Ishikawa (cell line): Measurements from ENCODE around the gene MUC5AC.

Experiments
- CEBPB ChIP-seq: IDR thresholded peaks from 2 replicates; pipeline ENCODE4 v1.6.1; 2012
- CREB1 ChIP-seq: IDR thresholded peaks from 2 replicates; pipeline ENCODE4 v1.6.1; 2012; ENCODE audit warnings: low read depth
- EGR1 ChIP-seq: IDR thresholded peaks from 2 replicates; pipeline ENCODE4 v1.6.1; 2012
- EP300 ChIP-seq: IDR thresholded peaks from 2 replicates; pipeline ENCODE4 v1.6.1; 2012; ENCODE audit warnings: borderline replicate concordance
- FOXM1 ChIP-seq: IDR thresholded peaks from 2 replicates; pipeline ENCODE4 v1.6.1; 2012; ENCODE audit warnings: low read depth, borderline replicate concordance
- NFIC ChIP-seq: IDR thresholded peaks from 2 replicates; pipeline ENCODE4 v1.6.1; 2012
- RAD21 ChIP-seq: IDR thresholded peaks from 2 replicates; pipeline ENCODE4 v1.6.1; 2012; ENCODE audit warnings: low read depth
- TAF1 ChIP-seq: IDR thresholded peaks from 2 replicates; pipeline ENCODE4 v1.6.1; 2012; ENCODE audit warnings: low read depth, mild to moderate bottlenecking
- TCF12 ChIP-seq: IDR thresholded peaks from 2 replicates; pipeline ENCODE4 v1.6.1; 2012; ENCODE audit warnings: low read depth
- TEAD4 ChIP-seq: IDR thresholded peaks from 2 replicates; pipeline ENCODE4 v1.6.1; 2012
- USF1 ChIP-seq: IDR thresholded peaks from 2 replicates; pipeline ENCODE4 v1.6.1; 2012
- YY1 ChIP-seq: IDR thresholded peaks from 2 replicates; pipeline ENCODE4 v1.6.1; 2012; ENCODE audit warnings: low read depth
- ZBTB7A ChIP-seq: IDR thresholded peaks from 2 replicates; pipeline ENCODE4 v1.6.1; 2012; ENCODE audit warnings: low read depth
- TF ChIP-seq, protein P1 (sequence below): IDR thresholded peaks from 2 replicates; pipeline ENCODE4 v1.6.1; 2012
- TF ChIP-seq, protein P2 (sequence below): IDR thresholded peaks from 2 replicates; pipeline ENCODE4 v1.6.1; 2012; ENCODE audit warnings: low read depth, mild to moderate bottlenecking

The MUC5AC gene

DNA sequence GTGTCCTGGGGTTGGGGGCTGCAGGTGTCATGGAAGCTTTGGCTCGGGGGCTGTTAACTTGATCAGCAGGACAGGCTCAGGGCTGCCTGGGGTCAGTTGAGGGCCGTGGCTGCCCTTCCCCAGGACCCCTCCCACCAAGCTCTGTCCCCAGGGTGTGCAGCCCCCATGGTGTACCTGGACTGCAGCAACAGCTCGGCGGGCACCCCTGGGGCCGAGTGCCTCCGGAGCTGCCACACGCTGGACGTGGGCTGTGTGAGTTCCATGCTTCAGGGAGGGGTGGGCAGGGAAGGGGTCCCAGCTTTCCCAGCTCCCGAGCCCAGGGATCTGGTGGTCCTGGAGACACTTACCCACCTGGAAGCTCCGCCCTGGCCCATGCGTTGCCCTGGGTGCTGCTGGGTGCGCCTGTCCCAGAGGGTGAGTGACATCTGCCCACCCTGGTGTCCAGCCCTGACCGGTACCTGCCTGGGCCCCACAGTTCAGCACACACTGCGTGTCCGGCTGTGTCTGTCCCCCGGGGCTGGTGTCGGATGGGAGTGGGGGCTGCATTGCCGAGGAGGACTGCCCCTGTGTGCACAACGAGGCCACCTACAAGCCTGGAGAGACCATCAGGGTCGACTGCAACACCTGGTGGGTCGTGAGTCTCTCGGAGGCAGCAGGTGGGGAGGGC, 76.4 kb downstream of the MUC5AC start:
- TF ChIP-seq TCF12 = no peak
- no peak for TF ChIP-seq CREB1
- TF ChIP-seq YY1 = no peak
- TF ChIP-seq EGR1 = no peak
- TF ChIP-seq NFIC = no peak
- no peak for TF ChIP-seq RAD21
- TF ChIP-seq, protein P1, sequence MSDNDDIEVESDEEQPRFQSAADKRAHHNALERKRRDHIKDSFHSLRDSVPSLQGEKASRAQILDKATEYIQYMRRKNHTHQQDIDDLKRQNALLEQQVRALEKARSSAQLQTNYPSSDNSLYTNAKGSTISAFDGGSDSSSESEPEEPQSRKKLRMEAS = no peak

DNA sequence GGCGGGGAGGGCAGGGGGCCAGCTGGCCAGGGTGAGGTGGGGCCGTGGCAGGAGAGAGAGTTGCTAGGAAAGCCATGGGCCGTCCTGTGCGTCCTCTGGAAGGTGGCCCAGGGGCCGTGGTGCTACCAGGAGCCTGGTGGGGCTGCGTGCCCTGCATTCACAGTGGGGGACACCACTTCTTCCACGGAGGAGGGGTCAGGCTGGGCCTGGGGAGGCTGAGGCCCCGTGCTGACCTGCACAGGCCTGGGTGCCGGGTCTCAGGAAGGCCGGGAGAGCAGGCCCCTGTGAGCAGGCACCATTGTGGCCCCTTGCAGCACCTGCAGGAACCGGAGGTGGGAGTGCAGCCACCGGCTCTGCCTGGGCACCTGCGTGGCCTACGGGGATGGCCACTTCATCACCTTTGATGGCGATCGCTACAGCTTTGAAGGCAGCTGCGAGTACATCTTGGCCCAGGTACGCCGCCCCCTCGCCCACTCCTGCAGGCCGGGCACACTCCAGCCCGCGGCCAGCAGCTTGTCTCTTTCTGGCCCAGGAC, 77.1 kb downstream of the MUC5AC start:
- TF ChIP-seq TCF12 (no peak), USF1 (no peak), TAF1 (no peak)
- TF ChIP-seq, protein P2, sequence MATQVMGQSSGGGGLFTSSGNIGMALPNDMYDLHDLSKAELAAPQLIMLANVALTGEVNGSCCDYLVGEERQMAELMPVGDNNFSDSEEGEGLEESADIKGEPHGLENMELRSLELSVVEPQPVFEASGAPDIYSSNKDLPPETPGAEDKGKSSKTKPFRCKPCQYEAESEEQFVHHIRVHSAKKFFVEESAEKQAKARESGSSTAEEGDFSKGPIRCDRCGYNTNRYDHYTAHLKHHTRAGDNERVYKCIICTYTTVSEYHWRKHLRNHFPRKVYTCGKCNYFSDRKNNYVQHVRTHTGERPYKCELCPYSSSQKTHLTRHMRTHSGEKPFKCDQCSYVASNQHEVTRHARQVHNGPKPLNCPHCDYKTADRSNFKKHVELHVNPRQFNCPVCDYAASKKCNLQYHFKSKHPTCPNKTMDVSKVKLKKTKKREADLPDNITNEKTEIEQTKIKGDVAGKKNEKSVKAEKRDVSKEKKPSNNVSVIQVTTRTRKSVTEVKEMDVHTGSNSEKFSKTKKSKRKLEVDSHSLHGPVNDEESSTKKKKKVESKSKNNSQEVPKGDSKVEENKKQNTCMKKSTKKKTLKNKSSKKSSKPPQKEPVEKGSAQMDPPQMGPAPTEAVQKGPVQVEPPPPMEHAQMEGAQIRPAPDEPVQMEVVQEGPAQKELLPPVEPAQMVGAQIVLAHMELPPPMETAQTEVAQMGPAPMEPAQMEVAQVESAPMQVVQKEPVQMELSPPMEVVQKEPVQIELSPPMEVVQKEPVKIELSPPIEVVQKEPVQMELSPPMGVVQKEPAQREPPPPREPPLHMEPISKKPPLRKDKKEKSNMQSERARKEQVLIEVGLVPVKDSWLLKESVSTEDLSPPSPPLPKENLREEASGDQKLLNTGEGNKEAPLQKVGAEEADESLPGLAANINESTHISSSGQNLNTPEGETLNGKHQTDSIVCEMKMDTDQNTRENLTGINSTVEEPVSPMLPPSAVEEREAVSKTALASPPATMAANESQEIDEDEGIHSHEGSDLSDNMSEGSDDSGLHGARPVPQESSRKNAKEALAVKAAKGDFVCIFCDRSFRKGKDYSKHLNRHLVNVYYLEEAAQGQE = no peak

GRCh38 chr11:1235306-1235900, 77.7 kb downstream of the MUC5AC start:
- TF ChIP-seq, protein P1 = no peak
- TF ChIP-seq EGR1 (no peak), TAF1 (no peak), NFIC (no peak), CREB1 (no peak), CEBPB (no peak), ZBTB7A (no peak)

- TF ChIP-seq YY1 (no peak), RAD21 (no peak), TCF12 (no peak), EGR1 (no peak), NFIC (no peak), FOXM1 (no peak), USF1 (no peak), TEAD4 (no peak), ZBTB7A (no peak), CREB1 (no peak), CEBPB (no peak), TAF1 (no peak), EP300 (no peak)
- TF ChIP-seq, protein P1 = no peak
- TF ChIP-seq, protein P2 = no peak
Measured at GRCh38 chr11:1235901-1236315, 78.2 kb downstream of the MUC5AC start.

DNA sequence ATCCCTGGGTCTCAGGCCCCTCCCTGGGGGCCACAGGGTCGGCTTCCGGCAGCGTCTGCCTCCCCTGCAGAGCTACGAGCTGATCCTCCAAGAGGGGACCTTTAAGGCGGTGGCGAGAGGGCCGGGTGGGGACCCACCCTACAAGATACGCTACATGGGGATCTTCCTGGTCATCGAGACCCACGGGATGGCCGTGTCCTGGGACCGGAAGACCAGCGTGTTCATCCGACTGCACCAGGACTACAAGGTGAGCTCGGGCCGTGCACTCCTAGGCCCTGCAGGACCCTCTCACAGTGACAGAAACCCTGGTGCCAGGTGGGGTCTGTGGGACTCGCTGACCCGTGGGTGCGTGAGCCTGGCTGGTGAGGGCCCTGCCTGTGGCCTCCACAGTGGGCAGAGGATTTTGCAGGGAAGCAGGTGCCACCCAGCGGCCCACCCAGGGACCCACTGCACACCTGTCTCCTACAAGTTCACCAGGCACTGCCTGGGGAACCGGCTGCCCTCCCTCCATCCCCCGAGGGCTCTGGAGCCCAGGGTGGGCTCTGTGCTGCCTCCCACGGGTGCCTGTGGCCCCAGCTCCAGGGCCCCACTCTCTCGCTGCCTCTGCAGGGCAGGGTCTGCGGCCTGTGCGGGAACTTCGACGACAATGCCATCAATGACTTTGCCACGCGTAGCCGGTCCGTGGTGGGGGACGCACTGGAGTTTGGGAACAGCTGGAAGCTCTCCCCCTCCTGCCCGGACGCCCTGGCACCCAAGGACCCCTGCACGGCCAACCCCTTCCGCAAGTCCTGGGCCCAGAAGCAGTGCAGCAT, 78.8 kb downstream of the MUC5AC start:
- TF ChIP-seq, protein P2 = no peak
- TF ChIP-seq CREB1 (no peak), CEBPB (no peak), TEAD4 (no peak), ZBTB7A (no peak), TCF12 (no peak), FOXM1 (no peak), EP300 (no peak), TAF1 (no peak), YY1 (no peak), RAD21 (no peak), USF1 (no peak)
- TF ChIP-seq, protein P1 = no peak
